NCI-H345 (cell line): ENCODE results near the gene TTC39A.
A peak's percentile ranks its signal among the peaks of the same experiment; 100 is the strongest.

Experiments
- DNase-seq: peaks from one replicate; lab custom pipeline; 2025; lab: John Stamatoyannopoulos, UW

TTC39A gene

DNA sequence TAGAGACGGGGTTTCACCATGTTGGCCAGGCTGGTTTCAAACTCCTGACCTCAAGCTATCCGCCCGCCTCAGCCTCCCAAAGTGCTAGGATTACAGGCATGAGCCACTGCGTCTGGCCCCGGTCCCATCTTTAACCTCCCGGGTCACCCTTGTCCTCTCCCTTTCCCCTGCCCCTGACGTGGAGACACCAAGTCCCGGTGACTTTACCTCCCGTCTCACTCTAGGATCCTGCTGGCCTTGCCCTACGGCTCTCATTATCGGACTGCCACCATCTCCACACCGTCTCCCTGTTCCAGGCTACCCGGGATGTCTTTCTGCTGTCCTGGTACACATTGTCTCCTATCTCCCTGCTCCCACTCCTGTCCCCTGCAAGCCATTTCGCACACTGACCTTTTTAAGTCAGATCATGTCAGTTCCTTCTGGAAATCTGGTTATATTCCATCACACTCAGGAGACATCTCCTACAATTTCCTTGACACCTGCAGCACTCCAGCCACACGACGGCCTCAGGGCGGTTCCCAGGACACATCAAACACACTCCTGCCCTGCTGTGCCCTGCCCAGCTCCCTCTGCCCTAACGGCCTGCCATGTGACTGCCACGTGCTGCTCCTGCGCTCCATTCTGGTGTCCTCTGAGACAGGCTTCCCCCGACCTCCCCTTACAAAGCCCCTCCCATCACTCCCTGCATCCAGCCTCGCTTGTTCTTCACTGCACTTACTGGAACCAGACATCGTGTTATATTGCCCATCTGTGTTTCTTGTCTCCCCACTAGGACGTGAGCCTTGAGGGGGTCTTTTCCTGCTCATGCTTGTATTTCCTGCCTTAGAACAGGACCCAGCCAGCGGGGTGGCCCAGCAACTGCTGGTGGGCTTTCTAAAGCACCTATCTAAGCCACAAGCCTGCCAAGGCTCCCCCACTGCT, 32.7 kb downstream of the TTC39A start:
- no peak for DNase-seq

DNA sequence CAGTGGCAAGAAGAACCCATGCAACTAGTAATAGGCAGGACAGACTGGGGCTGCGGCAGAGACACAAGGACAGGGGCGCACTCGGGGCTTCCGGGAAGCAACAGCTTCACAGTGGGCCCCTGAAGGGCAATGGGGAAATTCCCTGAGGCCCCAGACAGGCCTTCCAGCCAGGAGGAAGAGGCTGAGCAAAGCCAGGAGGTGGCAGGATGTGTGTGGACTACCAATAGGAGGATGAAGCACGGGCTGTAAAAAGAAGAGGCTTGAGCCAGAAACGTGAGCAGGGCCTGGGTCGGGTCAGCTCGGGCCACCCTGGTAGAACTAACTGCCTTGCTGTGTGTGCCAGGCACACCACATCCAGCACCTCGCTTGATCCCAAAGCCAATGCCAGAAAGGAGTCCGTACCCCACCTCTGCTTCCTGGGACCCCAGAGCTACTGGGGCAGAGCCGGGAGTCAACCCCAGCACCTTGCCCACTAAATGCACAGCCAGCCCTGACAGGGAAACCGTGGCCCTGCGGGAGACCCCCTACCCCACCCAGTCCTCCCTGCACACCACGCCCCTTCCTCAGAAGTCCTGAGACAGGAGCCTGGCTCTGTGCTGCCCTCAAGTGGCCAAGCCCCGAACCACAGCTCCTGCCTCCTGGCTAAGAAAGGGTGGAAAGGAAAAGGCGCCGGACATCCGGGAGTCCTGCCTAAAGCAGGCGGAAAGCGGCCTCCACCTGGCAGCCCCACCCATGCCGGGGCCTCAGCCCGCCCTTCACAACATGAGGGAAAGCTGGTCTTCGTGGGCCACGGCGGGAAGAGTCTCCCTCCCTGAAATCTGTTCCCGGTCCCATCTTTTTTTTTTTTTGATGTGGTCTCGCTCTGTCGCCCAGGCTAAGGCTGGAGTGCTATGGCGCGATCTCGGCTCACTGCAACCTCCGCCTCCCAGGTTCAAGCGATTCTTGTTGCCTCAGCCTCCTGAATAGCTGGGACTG, 33.7 kb downstream of the TTC39A start:
- peak; percentile 88 for DNase-seq

DNA sequence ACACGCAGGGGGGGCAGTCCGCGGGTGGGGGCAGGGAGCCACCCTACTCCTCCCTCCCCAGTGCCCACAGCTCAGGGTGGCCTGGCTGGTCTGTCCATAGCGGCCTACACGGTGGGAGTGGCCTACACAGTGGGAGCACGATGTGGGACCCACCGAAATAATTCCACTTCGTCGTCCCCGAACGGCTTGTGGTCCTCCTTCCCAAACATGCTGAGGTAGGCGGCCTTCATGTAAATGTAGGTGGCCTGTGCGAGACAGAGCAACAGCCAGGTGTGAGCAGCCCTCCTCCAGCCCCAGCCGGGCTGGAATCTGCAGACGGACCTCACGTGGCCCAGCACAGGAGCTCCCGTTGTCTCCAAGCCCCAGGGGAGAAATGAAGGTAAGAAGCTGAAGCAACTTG, 34.4 kb downstream of the TTC39A start:
- DNase-seq: no peak

DNA sequence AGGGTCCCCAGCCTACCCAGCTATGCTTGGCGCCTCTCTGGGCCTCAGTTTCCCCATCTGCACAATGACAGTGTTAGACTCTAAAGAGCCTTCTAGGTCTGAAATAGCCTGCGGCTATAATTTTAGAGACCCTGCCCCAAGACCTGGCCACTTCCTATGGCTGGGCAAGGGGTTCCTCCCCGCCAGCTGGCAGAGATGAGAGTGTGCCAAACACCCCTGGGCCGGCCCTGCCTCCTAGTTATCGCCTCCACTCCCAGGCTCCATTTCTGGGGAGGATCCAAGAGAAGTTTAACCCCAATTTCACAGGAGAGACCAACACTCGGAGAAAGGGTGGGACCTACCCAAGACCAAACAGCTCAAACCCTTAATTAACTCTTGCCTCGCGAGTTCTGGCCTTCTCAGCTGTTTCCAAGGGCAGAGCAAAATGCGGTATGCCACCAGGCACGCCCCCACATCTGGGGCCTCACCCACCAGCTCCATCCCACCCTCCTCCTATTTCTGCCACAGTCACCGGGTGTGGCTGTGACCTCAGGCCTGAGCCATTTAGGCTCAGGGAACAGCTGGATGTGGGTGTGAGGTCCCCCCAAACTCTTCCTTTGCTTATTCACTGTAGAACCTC, 35.7 kb downstream of the TTC39A start:
- DNase-seq: no peak

GRCh38 chr1:51293898-51294515, 36.4 kb downstream of the TTC39A start:
- DNase-seq: no peak

DNA sequence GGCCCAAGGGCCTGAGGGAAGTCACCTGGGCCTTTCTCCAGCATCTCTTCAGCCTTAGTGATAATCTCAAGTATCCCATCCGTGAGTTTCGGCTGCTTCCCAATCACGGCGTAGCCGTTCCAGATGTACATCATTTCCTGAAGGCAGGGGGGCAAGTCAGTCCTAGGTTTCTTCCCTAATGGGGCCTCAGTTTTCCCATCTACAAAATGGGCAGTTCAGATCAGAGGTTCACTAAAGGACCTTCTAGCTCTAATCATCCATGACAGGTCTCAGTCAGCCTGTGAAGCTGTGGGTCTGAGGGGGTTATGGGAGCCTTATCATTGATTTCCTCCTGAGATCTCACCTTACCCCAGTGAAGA, 39.9 kb downstream of the TTC39A start:
- no peak for DNase-seq

DNA sequence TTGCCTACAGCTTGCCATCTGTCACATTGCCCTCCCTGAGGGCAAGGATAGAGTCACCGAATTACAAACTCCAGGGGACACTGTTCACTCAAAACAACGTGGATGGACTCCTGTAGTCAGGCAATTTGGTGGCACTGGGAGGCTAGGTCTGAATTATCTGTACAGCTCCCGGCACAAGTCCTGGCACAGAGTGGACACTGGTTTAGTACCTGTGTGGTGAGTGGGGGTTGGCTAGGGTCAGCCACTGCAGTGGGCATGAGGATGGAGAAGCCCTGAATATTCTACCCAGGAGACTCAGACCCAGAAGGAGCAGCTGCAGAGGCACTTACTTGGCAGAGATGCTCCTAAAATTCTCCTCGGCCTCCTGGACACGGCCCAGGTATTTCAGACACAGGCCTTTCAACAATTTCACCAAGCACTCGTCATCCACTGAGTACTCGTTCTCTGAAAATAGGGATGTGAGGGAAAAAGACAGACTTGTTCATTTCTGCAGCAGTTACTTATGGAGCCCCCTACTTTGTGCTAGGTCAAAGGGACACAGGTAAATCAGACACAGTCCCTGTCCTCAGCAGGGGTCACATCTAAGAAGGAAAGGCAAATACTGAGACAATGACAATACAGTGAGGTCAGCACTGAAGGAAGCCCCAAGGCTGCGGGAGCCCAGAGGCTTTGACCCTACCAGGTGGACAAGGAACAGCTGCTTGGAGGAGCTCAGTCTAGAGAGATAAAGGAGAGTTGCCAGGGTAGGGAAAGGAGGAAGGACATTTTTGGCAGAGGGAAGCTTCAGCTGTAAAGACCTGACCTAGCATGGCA, 40.5 kb downstream of the TTC39A start:
- no peak for DNase-seq

DNA sequence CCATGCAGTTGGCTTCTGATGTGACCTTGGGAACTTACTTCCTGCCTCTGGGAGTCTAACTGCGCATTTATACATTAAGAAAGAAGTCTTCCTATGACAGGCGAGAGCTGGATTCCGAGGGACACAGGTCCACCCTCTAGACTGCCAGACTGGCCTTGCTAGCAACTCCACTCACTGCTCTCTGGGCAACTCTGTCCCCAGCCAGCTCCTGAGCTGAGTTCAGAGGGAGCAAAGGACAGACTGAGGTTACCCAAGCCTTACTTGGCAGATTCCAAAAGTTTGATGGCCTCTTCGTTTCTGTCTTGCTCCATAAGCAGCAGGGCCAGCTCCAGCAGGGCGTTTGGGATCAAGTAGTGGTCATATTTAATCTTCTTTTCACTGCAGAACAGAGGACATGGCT, 41.8 kb downstream of the TTC39A start:
- no peak for DNase-seq

- no peak for DNase-seq
Observed at GRCh38 chr1:51287966-51288365, 42.4 kb downstream of the TTC39A start.

DNA sequence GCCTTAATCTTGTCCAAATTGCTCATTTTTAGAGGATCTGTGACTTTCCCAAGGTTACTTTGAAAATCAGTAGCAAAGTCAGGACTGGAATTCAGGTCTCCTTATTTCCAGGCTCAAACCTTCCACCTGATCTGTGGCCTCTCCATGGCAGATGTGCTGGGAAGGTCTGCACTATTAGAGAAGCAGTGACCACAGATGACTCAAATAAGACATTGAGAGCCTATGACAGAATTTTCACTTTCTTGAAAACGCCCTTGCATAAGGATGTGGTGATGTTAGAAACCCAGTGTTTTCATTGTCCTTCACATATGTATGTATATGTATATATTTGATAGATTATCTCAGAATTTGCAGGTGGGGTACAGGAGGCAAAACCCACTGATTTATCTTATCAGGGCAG, 45.3 kb downstream of the TTC39A start:
- no peak for DNase-seq

GRCh38 chr1:51284487-51284954, 45.8 kb downstream of the TTC39A start:
- peak; percentile 74 for DNase-seq

- DNase-seq: no peak
Observed at GRCh38 chr1:51283979-51284378, 46.4 kb downstream of the TTC39A start.

DNA sequence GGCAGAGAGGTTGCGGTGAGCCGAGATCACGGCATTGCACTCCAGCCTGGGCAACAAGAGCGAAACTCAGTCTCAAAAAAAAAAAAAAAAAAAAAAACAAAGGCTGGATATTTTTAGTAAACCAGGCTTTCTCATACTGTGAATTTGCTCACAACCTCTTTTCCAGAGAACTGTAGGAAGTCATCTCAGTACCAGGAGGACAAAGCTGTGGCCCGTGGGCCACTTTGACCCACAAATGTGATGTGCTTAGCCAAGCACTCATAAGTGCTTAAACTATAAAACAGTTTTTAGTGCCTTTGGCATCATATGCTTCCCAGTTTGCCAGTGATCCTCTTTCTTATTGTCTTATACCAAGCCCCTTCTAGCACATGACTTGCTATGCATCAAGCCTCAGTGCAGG, 47.8 kb downstream of the TTC39A start:
- DNase-seq: no peak

- no peak for DNase-seq
Observed at GRCh38 chr1:51281807-51282206, 48.6 kb downstream of the TTC39A start.

DNA sequence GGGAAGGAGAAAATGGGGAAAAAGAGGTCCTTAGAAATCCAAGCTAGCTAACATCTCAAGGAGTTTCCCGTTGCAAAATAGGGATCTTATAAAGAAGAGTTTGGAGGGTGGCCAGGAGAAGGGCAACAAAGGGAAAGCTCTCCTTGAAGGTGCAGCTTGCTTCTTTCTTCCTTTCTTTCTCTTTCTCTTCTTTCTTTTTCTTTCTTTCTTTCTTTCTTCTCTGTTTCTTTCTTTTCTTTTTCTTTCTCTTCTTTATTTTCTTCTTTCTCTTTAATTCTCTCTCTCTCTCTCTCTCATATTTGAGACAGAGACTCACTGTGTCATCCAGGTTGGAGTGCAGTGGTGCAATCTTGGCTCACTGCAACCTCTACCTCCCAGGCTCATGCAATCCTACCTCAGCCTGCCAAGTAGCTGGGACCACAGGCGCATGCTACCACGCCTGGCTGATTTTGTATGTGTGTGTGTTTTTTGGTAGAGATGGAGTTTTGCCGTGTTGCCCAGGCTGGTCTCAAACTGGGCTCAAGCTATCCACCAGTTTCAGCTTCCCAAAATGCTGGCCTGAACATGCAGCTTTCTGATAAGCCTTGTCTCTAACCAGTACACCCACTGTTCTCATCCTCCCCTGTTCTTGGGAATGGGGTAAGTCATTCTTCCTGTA, 49.9 kb downstream of the TTC39A start:
- no peak for DNase-seq

- peak; percentile 60 for DNase-seq
Observed at GRCh38 chr1:51276286-51276685, 54.1 kb downstream of the TTC39A start.

- DNase-seq: no peak
Observed at GRCh38 chr1:51274676-51275075, 55.7 kb downstream of the TTC39A start.

- no peak for DNase-seq
Observed at GRCh38 chr1:51272916-51273315, 57.4 kb downstream of the TTC39A start.

DNA sequence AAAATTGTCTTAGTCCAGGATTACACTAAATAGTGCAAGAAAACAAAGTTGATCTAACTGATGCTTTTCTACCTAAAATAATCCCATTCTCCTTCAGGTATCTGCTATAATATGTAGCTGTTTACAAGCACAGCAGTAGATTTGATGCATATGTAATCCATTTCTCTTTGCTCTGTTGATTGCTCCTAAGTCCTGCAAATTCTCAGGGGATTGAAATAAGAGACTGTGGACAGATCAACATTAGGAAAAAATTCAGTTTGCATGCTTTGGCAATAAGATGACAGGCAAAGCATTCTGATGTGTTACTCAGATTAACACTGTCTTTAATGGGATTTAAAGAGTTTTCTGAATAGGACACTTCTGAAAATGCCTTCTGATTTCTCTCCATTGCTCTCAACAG, 59.6 kb downstream of the TTC39A start:
- DNase-seq: no peak

DNA sequence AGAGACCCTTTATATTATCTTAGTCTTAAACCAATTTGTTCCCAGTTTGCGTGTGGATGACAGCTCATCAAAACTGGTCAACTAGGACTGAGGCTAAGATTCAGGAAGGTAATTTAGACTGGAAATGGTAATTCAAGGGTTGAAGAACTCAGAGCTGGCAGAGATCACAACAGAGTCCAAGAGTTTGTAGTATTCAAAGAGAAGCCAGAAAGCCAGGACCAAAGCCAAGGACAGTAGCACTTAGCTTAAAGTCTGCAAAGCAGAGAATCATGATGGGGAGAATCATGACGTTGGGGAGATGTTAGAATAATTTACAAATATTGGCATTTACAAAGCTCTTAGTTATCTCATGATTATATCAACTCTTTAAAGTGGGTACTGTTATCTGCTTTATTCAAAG, 61.7 kb downstream of the TTC39A start:
- DNase-seq: no peak
